GM19455 (cell line): ENCODE data around the gene METTL9.
"Not testable (repeated sequence)": the region's sequence is repeated elsewhere in the genome, so short reads cannot be mapped to it uniquely, and the experiment has no call there.

Source experiments
- ATAC-seq: cut with Tn5 transposase; IDR thresholded peaks from one replicate; pipeline ENCODE4 v1.9.1; 2021; ENCODE audit not compliant: unreplicated experiment

METTL9 gene

GRCh38 chr16:21656795-21657768 is 57.7 kb downstream of the METTL9 start:
- no peak for ATAC-seq

- ATAC-seq = no peak
Observed at GRCh38 chr16:21659124-21659523, 59.7 kb downstream of the METTL9 start.

- no peak for ATAC-seq
Observed at GRCh38 chr16:21663889-21664647, 64.7 kb downstream of the METTL9 start, which contains the start of gene OTOA. Gene OTOA (plus strand): TSS chr16:21663968. CDS start chr16:21678515, 14,547 bp downstream.

- ATAC-seq = no peak
Observed at GRCh38 chr16:21664801-21665492, 65.6 kb downstream of the METTL9 start.

- ATAC-seq = no peak
Observed at GRCh38 chr16:21666772-21667171, 67.4 kb downstream of the METTL9 start.

GRCh38 chr16:21667575-21667974 is 68.2 kb downstream of the METTL9 start:
- no peak for ATAC-seq

- ATAC-seq = no peak
Observed at GRCh38 chr16:21673469-21673868, 74.1 kb downstream of the METTL9 start.

- not testable (repeated sequence) for ATAC-seq
Observed at GRCh38 chr16:21674456-21674855, 75.1 kb downstream of the METTL9 start.

- not testable (repeated sequence) for ATAC-seq
Observed at GRCh38 chr16:21680714-21681113, 81.3 kb downstream of the METTL9 start.

- no peak for ATAC-seq
Observed at GRCh38 chr16:21683184-21683583, 83.8 kb downstream of the METTL9 start.

- no peak for ATAC-seq
Observed at GRCh38 chr16:21684199-21684598, 84.8 kb downstream of the METTL9 start.

GRCh38 chr16:21685034-21685455 is 85.7 kb downstream of the METTL9 start:
- no peak for ATAC-seq

GRCh38 chr16:21689107-21689506 is 89.7 kb downstream of the METTL9 start:
- ATAC-seq = no peak

- ATAC-seq = not testable (repeated sequence)
Observed at GRCh38 chr16:21690967-21691366, 91.6 kb downstream of the METTL9 start.

- no peak for ATAC-seq
Observed at GRCh38 chr16:21694609-21695008, 95.2 kb downstream of the METTL9 start.

GRCh38 chr16:21697032-21697431 is 97.7 kb downstream of the METTL9 start:
- ATAC-seq = no peak

- ATAC-seq = no peak
Observed at GRCh38 chr16:21698169-21699032, 99.0 kb downstream of the METTL9 start.

GRCh38 chr16:21701271-21701670 is 101.9 kb downstream of the METTL9 start:
- ATAC-seq = no peak

- ATAC-seq = no peak
Observed at GRCh38 chr16:21702276-21702675, 102.9 kb downstream of the METTL9 start.

GRCh38 chr16:21703156-21703555 is 103.8 kb downstream of the METTL9 start:
- ATAC-seq = no peak
